HAP-1 (cell line): Measurements from ENCODE around the gene RFESD.

Source experiments
- DNase-seq, 2 experiments: peaks; one replicate each; pipeline ENCODE4 v3.0.0-alpha.2; 2016 to 2020; ENCODE audit warnings: low spot score in 2 of 2
- H3K27me3 ChIP-seq: fragments of 250-450 bp; sonication (Bioruptor Pico); 2 replicates; pipeline ENCODE4 v1.5.1; 2020; ENCODE audit warnings: low read depth, mild to moderate bottlenecking, moderate library complexity
- H3K36me3 ChIP-seq: fragments of 250-450 bp; sonication (Bioruptor Pico); replicated peaks from 2 replicates; pipeline ENCODE4 v1.5.1; 2020; ENCODE audit warnings: mild to moderate bottlenecking
- H3K4me1 ChIP-seq: fragments of 250-450 bp; sonication (Bioruptor Pico); 2 replicates; pipeline ENCODE4 v1.5.1; 2020; ENCODE audit warnings: mild to moderate bottlenecking
- H3K4me3 ChIP-seq: fragments of 250-450 bp; sonication (Bioruptor Pico); 2 replicates; pipeline ENCODE4 v1.5.1; 2020; ENCODE audit warnings: mild to moderate bottlenecking, moderate library complexity
- H3K9me3 ChIP-seq: fragments of 250-450 bp; sonication (Bioruptor Pico); 2 replicates; pipeline ENCODE4 v1.5.1; 2020; ENCODE audit warnings: mild to moderate bottlenecking, moderate library complexity
- in situ Hi-C: fragments of 300-500 bp; cut with MboI; formaldehyde crosslinking; loops from 3 replicates; pipeline ENCODE4 v1.14.3; 2020; ENCODE audit warnings: low sequenced_read_pairs, inconsistent platforms, mixed read lengths

Gene RFESD

GRCh38 chr5:95646569-95647431 is at the start of gene RFESD:
TSS of gene RFESD (plus strand) at chr5:95646777. CDS start at chr5:95652272, 5,495 bp downstream.
- Histone ChIP-seq H3K36me3 (no peaks in the 10 kb centered on the region), H3K4me1 (peaks cover 12% of the 10 kb centered on the region), H3K27me3 (no peaks in the 10 kb centered on the region), H3K4me3 (peak within 1 kb of the TSS; percentile 39), H3K9me3 (no peaks in the 10 kb centered on the region)
- DNase-seq = peak; percentile 94 to 98
- in situ Hi-C loops = no loop called here

DNA sequence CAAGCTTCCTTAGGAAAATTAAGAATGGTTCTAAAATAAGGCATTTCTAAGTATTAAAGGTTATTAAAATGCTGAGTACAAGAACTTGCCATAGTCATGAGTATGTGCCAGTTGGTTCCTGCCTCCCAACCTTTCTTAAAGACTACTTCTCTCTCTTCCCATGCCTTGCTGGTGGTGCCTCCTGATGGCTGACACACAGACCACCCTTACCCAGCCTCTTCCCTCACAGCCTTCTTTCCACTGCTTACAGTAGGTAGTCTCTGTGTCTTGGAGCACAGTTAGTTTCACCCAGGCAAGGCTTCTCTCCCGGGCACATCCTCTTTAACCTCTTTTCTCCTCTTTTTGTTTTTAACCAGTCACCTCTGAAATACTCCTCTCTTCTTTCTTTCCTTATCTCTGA is 47.3 kb upstream of the RFESD start:
- no peak for DNase-seq
- in situ Hi-C loops = no loop called here
- Histone ChIP-seq H3K9me3 (no peaks in the 10 kb centered on the region), H3K4me1 (no peaks in the 10 kb centered on the region), H3K4me3 (no peak overlapping the region), H3K27me3 (no peaks in the 10 kb centered on the region), H3K36me3 (no peaks in the 10 kb centered on the region; the same call in 1 of the 2 replicates)

DNA sequence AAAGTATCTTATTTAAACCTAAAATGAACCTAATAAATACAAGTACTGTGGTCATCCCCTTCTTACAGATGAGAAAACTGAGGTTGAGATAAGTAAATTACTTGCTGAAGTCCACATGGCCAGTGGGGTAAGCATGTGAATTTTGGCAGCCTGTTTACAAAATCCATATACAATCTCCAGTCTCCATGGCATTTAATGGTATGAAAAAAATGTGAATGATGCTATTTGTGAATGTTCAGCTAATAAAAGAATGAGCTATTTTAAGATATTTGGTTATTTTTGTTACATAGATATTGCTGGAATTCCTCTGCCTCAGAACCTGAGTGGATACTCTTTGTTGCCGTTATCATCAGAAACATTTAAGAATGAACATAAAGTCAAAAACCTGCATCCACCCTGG is 46.0 kb upstream of the RFESD start:
- Histone ChIP-seq H3K36me3 (no peaks in the 10 kb centered on the region), H3K4me3 (no peak overlapping the region), H3K9me3 (no peaks in the 10 kb centered on the region), H3K27me3 (no peaks in the 10 kb centered on the region), H3K4me1 (no peaks in the 10 kb centered on the region)
- in situ Hi-C loops = no loop called here
- DNase-seq = no peak

GRCh38 chr5:95605786-95606185 is 40.8 kb upstream of the RFESD start:
- Histone ChIP-seq H3K4me1 (no peaks in the 10 kb centered on the region; the same call in 1 of the 2 replicates), H3K27me3 (no peaks in the 10 kb centered on the region), H3K9me3 (no peaks in the 10 kb centered on the region), H3K36me3 (no peaks in the 10 kb centered on the region), H3K4me3 (no peak overlapping the region)
- DNase-seq = no peak
- in situ Hi-C loops = no loop called here

GRCh38 chr5:95606419-95606818 is 40.2 kb upstream of the RFESD start:
- Histone ChIP-seq H3K9me3 (no peaks in the 10 kb centered on the region), H3K27me3 (no peaks in the 10 kb centered on the region), H3K36me3 (no peaks in the 10 kb centered on the region), H3K4me1 (no peaks in the 10 kb centered on the region; the same call in 1 of the 2 replicates), H3K4me3 (no peak overlapping the region)
- in situ Hi-C loops = no loop called here
- no peak for DNase-seq

DNA sequence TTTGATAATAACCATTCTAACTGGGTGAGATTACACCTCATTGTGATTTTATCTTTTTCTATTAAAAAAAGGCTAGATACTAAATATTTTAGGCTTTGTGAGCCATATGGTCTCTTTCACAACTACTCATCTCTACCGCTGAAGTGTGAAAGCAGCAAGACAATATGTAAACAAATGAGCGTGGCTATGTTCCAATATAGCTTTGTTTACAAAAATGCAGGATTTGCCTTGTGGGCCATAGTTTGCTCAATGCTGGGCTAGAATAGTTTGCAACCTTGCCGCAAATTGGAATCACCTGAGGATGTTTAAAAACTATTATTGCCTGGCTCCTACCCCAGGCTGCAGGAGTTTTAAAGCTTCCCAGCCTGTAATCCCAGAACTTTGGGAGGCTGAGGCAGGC is 36.9 kb upstream of the RFESD start:
- in situ Hi-C loops = no loop called here
- Histone ChIP-seq H3K9me3 (peaks cover 3% of the 10 kb centered on the region; the same call in 1 of the 2 replicates), H3K27me3 (no peaks in the 10 kb centered on the region), H3K4me1 (no peaks in the 10 kb centered on the region; the same call in 1 of the 2 replicates), H3K4me3 (no peak overlapping the region), H3K36me3 (no peaks in the 10 kb centered on the region)
- no peak for DNase-seq

GRCh38 chr5:95610546-95610945 is 36.0 kb upstream of the RFESD start:
- DNase-seq = peak in 1 of 2 experiments; percentile 43
- H3K36me3 ChIP-seq = no peaks in the 10 kb centered on the region
- no peaks in the 10 kb centered on the region; the same call in 1 of the 2 replicates for H3K4me1 ChIP-seq
- no peak overlapping the region for H3K4me3 ChIP-seq
- peaks cover 3% of the 10 kb centered on the region; the same call in 1 of the 2 replicates for H3K9me3 ChIP-seq
- in situ Hi-C loops = no loop called here
- no peaks in the 10 kb centered on the region for H3K27me3 ChIP-seq

GRCh38 chr5:95611396-95611795 is 35.2 kb upstream of the RFESD start:
- DNase-seq = no peak
- Histone ChIP-seq H3K36me3 (no peaks in the 10 kb centered on the region), H3K4me3 (no peak overlapping the region), H3K4me1 (no peaks in the 10 kb centered on the region; the same call in 1 of the 2 replicates), H3K9me3 (peaks cover 3% of the 10 kb centered on the region; the same call in 1 of the 2 replicates), H3K27me3 (no peaks in the 10 kb centered on the region)
- in situ Hi-C loops = no loop called here

DNA sequence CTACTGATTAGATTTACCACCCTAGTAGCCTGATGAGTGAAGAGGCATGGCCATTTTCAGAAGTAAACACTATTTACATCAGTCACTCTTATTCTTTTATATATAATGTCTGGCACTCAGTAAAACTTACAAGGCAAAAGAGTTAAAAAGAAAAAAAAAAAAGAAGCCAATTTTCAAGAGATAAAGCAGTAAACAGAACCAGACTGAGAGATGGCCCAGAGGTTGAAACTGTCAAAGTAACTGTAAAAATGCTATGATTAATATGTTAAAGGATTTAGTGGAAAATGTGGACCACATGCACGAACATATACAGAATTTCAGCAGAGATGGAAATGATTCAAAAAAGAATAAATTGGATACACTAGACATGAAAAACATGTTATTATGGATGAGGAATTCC is 33.1 kb upstream of the RFESD start:
- Histone ChIP-seq H3K4me1 (no peaks in the 10 kb centered on the region; the same call in 1 of the 2 replicates), H3K9me3 (peaks cover 3% of the 10 kb centered on the region; the same call in 1 of the 2 replicates), H3K27me3 (no peaks in the 10 kb centered on the region), H3K36me3 (no peaks in the 10 kb centered on the region), H3K4me3 (no peak overlapping the region)
- DNase-seq = no peak
- in situ Hi-C loops = no loop called here

DNA sequence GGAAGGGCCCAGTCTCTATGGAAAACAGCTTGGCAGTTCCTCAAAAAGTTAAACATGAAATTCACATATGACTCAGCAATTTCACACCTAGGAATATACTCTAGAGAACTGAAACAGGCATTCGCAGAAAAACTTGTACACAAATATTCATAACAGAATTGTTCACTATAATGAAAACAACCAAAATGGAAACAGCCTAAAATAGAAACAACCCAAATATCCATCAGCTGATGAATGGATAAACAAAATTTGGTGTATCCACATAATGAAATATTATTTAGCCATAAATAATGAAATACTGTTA is 31.5 kb upstream of the RFESD start:
- in situ Hi-C loops = no loop called here
- Histone ChIP-seq H3K27me3 (no peaks in the 10 kb centered on the region), H3K4me1 (no peaks in the 10 kb centered on the region), H3K4me3 (no peak overlapping the region), H3K36me3 (no peaks in the 10 kb centered on the region), H3K9me3 (peaks cover 3% of the 10 kb centered on the region; the same call in 1 of the 2 replicates)
- no peak for DNase-seq

- Histone ChIP-seq H3K9me3 (peaks cover 3% of the 10 kb centered on the region; the same call in 1 of the 2 replicates), H3K4me3 (no peak overlapping the region), H3K4me1 (no peaks in the 10 kb centered on the region), H3K36me3 (no peaks in the 10 kb centered on the region), H3K27me3 (no peaks in the 10 kb centered on the region)
- no peak for DNase-seq
- in situ Hi-C loops = no loop called here
These were observed 29.5 kb upstream of the RFESD start for GRCh38 chr5:95617057-95617456.

GRCh38 chr5:95619096-95619495 is 27.5 kb upstream of the RFESD start:
- no peaks in the 10 kb centered on the region for H3K9me3 ChIP-seq
- DNase-seq = no peak
- no peaks in the 10 kb centered on the region for H3K4me1 ChIP-seq
- in situ Hi-C loops = no loop called here
- no peaks in the 10 kb centered on the region for H3K36me3 ChIP-seq
- H3K27me3 ChIP-seq = no peaks in the 10 kb centered on the region
- H3K4me3 ChIP-seq = no peak overlapping the region

GRCh38 chr5:95619514-95620029 is 27.0 kb upstream of the RFESD start:
- H3K27me3 ChIP-seq = no peaks in the 10 kb centered on the region
- DNase-seq = no peak
- H3K4me3 ChIP-seq = no peak overlapping the region
- H3K4me1 ChIP-seq = no peaks in the 10 kb centered on the region
- H3K9me3 ChIP-seq = no peaks in the 10 kb centered on the region
- no peaks in the 10 kb centered on the region for H3K36me3 ChIP-seq
- in situ Hi-C loops = no loop called here

DNA sequence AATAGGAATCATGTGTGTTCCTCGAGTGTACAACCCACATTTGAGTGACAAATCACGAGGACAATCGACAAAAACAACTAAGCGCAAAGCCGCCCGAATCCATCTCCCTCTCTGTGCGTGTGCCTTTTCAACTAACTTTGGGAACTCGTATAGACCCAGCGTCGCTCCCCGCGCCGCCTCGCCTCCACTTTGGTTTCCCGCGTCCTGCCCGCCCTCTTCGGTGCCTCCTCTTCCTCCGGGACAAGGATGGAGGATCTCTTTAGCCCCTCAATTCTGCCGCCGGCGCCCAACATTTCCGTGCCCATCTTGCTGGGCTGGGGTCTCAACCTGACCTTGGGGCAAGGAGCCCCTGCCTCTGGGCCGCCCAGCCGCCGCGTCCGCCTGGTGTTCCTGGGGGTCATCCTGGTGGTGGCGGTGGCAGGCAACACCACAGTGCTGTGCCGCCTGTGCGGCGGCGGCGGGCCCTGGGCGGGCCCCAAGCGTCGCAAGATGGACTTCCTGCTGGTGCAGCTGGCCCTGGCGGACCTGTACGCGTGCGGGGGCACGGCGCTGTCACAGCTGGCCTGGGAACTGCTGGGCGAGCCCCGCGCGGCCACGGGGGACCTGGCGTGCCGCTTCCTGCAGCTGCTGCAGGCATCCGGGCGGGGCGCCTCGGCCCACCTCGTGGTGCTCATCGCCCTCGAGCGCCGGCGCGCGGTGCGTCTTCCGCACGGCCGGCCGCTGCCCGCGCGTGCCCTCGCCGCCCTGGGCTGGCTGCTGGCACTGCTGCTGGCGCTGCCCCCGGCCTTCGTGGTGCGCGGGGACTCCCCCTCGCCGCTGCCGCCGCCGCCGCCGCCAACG is 26.3 kb upstream of the RFESD start, which contains the start of gene GPR150:
Gene GPR150 (plus strand): TSS at position 58 of the 840 bp plus-strand sequence. CDS start 189 bp downstream, at position 247.
- Histone ChIP-seq H3K4me1 (no peaks in the 10 kb centered on the region), H3K36me3 (no peaks in the 10 kb centered on the region), H3K4me3 (no peak within 1 kb of the TSS), H3K27me3 (no peaks in the 10 kb centered on the region), H3K9me3 (no peaks in the 10 kb centered on the region)
- in situ Hi-C loops = no loop called here
- no peak for DNase-seq
